H1 (cell line): ENCODE data around the gene CLEC3A. TPM values are rescaled to one million over a fixed set of nuclear protein-coding genes. Genes with fewer than 3 reads are reported as not detected.

ENCODE experiments used
- CTCF ChIA-PET: fragments of 300-600 bp; sonication (Branson Sonifier 250); formaldehyde crosslinking; loops from one replicate; lab custom pipeline; 2021; ENCODE audit not compliant: partially characterized antibody; lab: Charles Lee
- POLR2A ChIA-PET: fragments of 300-600 bp; sonication (Branson Sonifier 250); formaldehyde crosslinking; loops from one replicate; lab custom pipeline; 2021; ENCODE audit warnings: inconsistent platforms; ENCODE audit not compliant: partially characterized antibody; lab: Charles Lee
- DNase-seq, 2 experiments: peaks; one replicate each; pipeline versions ENCODE4 v3.0.0 to v3.0.0-alpha.2; 2010 to 2022; ENCODE audit warnings: low spot score in 2 of 2, low read depth in 1 of 2, mixed read lengths in 1 of 2
- FAIRE-seq: peaks from 2 replicates; lab custom pipeline; 2011; peaks lifted over from hg19 to GRCh38; lab: Jason Lieb, UNC
- H2AFZ ChIP-seq: 2 replicates; pipeline ENCODE4 v1.8.1; 2012; ENCODE audit warnings: low read length, inconsistent platforms
- H2AK5ac ChIP-seq: 2 replicates; pipeline ENCODE4 v1.6.1; 2013; ENCODE audit warnings: low read depth, low read length
- H2BK120ac ChIP-seq: replicated peaks from 2 replicates; pipeline ENCODE3; 2013; ENCODE audit warnings: low read depth, low read length, inconsistent platforms
- H2BK12ac ChIP-seq: 2 replicates; pipeline ENCODE4 v1.6.1; 2013; ENCODE audit warnings: low read depth, low read length
- H2BK15ac ChIP-seq: 2 replicates; pipeline ENCODE4 v1.6.1; 2013; ENCODE audit warnings: low read length
- H2BK20ac ChIP-seq: 2 replicates; pipeline ENCODE4 v1.6.1; 2013; ENCODE audit warnings: low read length
- H2BK5ac ChIP-seq: 2 replicates; pipeline ENCODE4 v1.6.1; 2013; ENCODE audit warnings: low read depth, low read length
- H3K14ac ChIP-seq: 2 replicates; pipeline ENCODE4 v1.6.1; 2013; ENCODE audit warnings: inconsistent platforms; ENCODE audit not compliant: insufficient read length
- H3K18ac ChIP-seq: 2 replicates; pipeline ENCODE4 v1.6.1; 2013; ENCODE audit warnings: low read length; ENCODE audit errors: extremely low read depth
- H3K23ac ChIP-seq: 2 replicates; pipeline ENCODE4 v1.6.1; 2013; ENCODE audit warnings: inconsistent platforms; ENCODE audit not compliant: insufficient read length
- H3K23me2 ChIP-seq: 2 replicates; pipeline ENCODE4 v1.6.1; 2013; ENCODE audit warnings: low read depth, low read length
- H3K27ac ChIP-seq: 2 replicates; pipeline ENCODE4 v1.6.1; 2011; ENCODE audit warnings: low read depth, low read length, inconsistent platforms
- H3K27me3 ChIP-seq, 4 experiments: replicated peaks in 1 of 4; 1 replicate in 1 of 4; 2 replicates in 3 of 4; pipeline versions ENCODE4 v1.6.1 to v1.8.1; 2011 to 2013; ENCODE audit warnings: low read length in 3 of 4, mild to moderate bottlenecking in 3 of 4, inconsistent platforms in 2 of 4, mixed read lengths in 2 of 4, moderate library complexity in 1 of 4; ENCODE audit not compliant: control insufficient read depth in 3 of 4, insufficient read depth in 3 of 4; ENCODE audit errors: extremely low read depth in 1 of 4
- H3K36me3 ChIP-seq, 4 experiments: 2 replicates each; pipeline versions ENCODE4 v1.6.1 to v1.8.1; 2011 to 2013; ENCODE audit warnings: mild to moderate bottlenecking in 4 of 4, low read length in 3 of 4, moderate library complexity in 2 of 4, control low read depth in 1 of 4, inconsistent platforms in 1 of 4; ENCODE audit not compliant: insufficient read depth in 4 of 4, control insufficient read depth in 2 of 4
- H3K4ac ChIP-seq: replicated peaks from 2 replicates; pipeline ENCODE3; 2013; ENCODE audit warnings: low read length, low read depth, mixed read lengths, inconsistent platforms; ENCODE audit not compliant: insufficient read length
- H3K4me1 ChIP-seq, 4 experiments: replicated peaks in 1 of 4; 1 replicate in 1 of 4; 2 replicates in 3 of 4; pipeline versions ENCODE4 v1.6.1 to v1.8.1; 2011 to 2013; ENCODE audit warnings: low read length in 3 of 4, inconsistent platforms in 2 of 4, mixed read lengths in 1 of 4; ENCODE audit not compliant: insufficient read depth in 4 of 4, control insufficient read depth in 3 of 4
- H3K4me2 ChIP-seq, 2 experiments: 2 replicates each; pipeline versions ENCODE4 v1.6.1 to v1.8.1; 2011 to 2013; ENCODE audit warnings: low read depth in 2 of 2, low read length in 2 of 2, control low read depth in 1 of 2, inconsistent platforms in 1 of 2, mild to moderate bottlenecking in 1 of 2; ENCODE audit not compliant: insufficient read depth in 1 of 2
- H3K4me3 ChIP-seq, 4 experiments: fragments of 200-600, 300-600 bp in 1 of 4; sonication (generic), shearing (Covaris generic), sonication (Bioruptor Twin) in 1 of 4; 2 replicates each; pipeline versions ENCODE4 v1.5.1 to v1.8.1; 2011 to 2016; ENCODE audit warnings: low read length in 4 of 4, low read depth in 3 of 4, control low read depth in 2 of 4, inconsistent platforms in 2 of 4, mild to moderate bottlenecking in 2 of 4, mixed read lengths in 1 of 4, moderate library complexity in 1 of 4; ENCODE audit not compliant: insufficient read depth in 2 of 4; ENCODE audit errors: extremely low read depth in 1 of 4
- H3K56ac ChIP-seq: replicated peaks from 2 replicates; pipeline ENCODE3; 2013; ENCODE audit warnings: low read depth, mild to moderate bottlenecking, mixed read lengths, low read length, inconsistent platforms; ENCODE audit not compliant: insufficient read length
- H3K79me1 ChIP-seq: 2 replicates; pipeline ENCODE4 v1.6.1; 2013; ENCODE audit warnings: low read depth, low read length, control low read depth
- H3K79me2 ChIP-seq, 2 experiments: 2 replicates each; pipeline versions ENCODE4 v1.6.1 to v1.8.1; 2012 to 2013; ENCODE audit warnings: low read length in 2 of 2, mild to moderate bottlenecking in 2 of 2, inconsistent platforms in 1 of 2; ENCODE audit not compliant: insufficient read depth in 2 of 2, control insufficient read depth in 1 of 2
- H3K9ac ChIP-seq, 4 experiments: replicated peaks in 1 of 4; 1 replicate in 1 of 4; 2 replicates in 3 of 4; pipeline versions ENCODE4 v1.6.1 to v1.8.1; 2011 to 2013; ENCODE audit warnings: low read depth in 3 of 4, low read length in 3 of 4, control low read depth in 2 of 4, mild to moderate bottlenecking in 2 of 4, moderate library complexity in 2 of 4, inconsistent platforms in 1 of 4; ENCODE audit errors: extremely low read depth in 1 of 4
- H3K9me3 ChIP-seq, 2 experiments: 2 replicates each; pipeline versions ENCODE4 v1.6.1 to v1.8.1; 2012 to 2013; ENCODE audit warnings: mild to moderate bottlenecking in 2 of 2, moderate library complexity in 2 of 2, control low read depth in 1 of 2, inconsistent platforms in 1 of 2, low read depth in 1 of 2, low read length in 1 of 2, mixed read lengths in 1 of 2; ENCODE audit not compliant: insufficient read depth in 2 of 2
- H4K20me1 ChIP-seq, 2 experiments: replicated peaks in 1 of 2; 2 replicates each; pipeline versions ENCODE3 to v1.8.1; 2011 to 2013; ENCODE audit warnings: inconsistent platforms in 2 of 2, low read length in 2 of 2, mild to moderate bottlenecking in 1 of 2; ENCODE audit not compliant: insufficient read depth in 2 of 2, control insufficient read depth in 1 of 2
- H4K5ac ChIP-seq: 2 replicates; pipeline ENCODE4 v1.6.1; 2013; ENCODE audit warnings: low read length, low read depth, mixed read lengths, inconsistent platforms; ENCODE audit not compliant: insufficient read length
- H4K8ac ChIP-seq: 2 replicates; pipeline ENCODE4 v1.8.0; 2013; ENCODE audit warnings: mild to moderate bottlenecking, moderate library complexity, low read length, inconsistent platforms; ENCODE audit not compliant: insufficient read depth; ENCODE audit errors: extremely low read depth
- H4K91ac ChIP-seq: replicated peaks from 2 replicates; pipeline ENCODE3; 2013; ENCODE audit warnings: low read length, mixed read lengths, inconsistent platforms; ENCODE audit not compliant: insufficient read length
- BACH1 ChIP-seq: IDR thresholded peaks from 2 replicates; pipeline ENCODE4 v1.6.1; 2012; ENCODE audit warnings: low read length, improper control_type of control experiment
- BRCA1 ChIP-seq: IDR thresholded peaks from 2 replicates; pipeline ENCODE4 v1.6.1; 2012; ENCODE audit warnings: low read depth, low read length, improper control_type of control experiment
- CHD1 ChIP-seq: IDR thresholded peaks from 2 replicates; pipeline ENCODE4 v1.6.1; 2012; ENCODE audit warnings: low read depth, low read length, improper control_type of control experiment
- EGR1 ChIP-seq: IDR thresholded peaks from 2 replicates; pipeline ENCODE4 v1.6.1; 2011; ENCODE audit warnings: low read depth, low read length, borderline replicate concordance
- EZH2 ChIP-seq: fragments of 200-600 bp; sonication (generic); IDR thresholded peaks from 2 replicates; pipeline ENCODE4 v1.7.1; 2012; ENCODE audit warnings: low read depth, mild to moderate bottlenecking, moderate library complexity, low read length, inconsistent platforms; ENCODE audit not compliant: severe bottlenecking
- FOSL1 ChIP-seq: IDR thresholded peaks from 2 replicates; pipeline ENCODE4 v1.6.1; 2011; ENCODE audit warnings: mild to moderate bottlenecking, low read depth, low read length, moderate library complexity; ENCODE audit not compliant: insufficient read depth
- HDAC6 ChIP-seq: IDR thresholded peaks from one replicate; pipeline ENCODE4 v1.7.1; 2012; ENCODE audit warnings: low read depth, mild to moderate bottlenecking, inconsistent platforms, low read length, moderate library complexity
- KDM1A ChIP-seq: fragments of 200-600, 300-600 bp; sonication (generic); IDR thresholded peaks from 2 replicates; pipeline ENCODE4 v1.7.1; 2016; ENCODE audit warnings: mild to moderate bottlenecking, low read length, borderline replicate concordance
- KDM4A ChIP-seq: IDR thresholded peaks from one replicate; pipeline ENCODE4 v1.7.1; 2012; ENCODE audit warnings: low read depth, mild to moderate bottlenecking, moderate library complexity, low read length, inconsistent platforms; ENCODE audit not compliant: severe bottlenecking
- MAFK ChIP-seq: IDR thresholded peaks from 2 replicates; pipeline ENCODE4 v1.6.1; 2012; ENCODE audit warnings: low read depth, mild to moderate bottlenecking, improper control_type of control experiment, low read length
- NRF1 ChIP-seq: IDR thresholded peaks from 2 replicates; pipeline ENCODE4 v1.6.1; 2011; ENCODE audit warnings: mild to moderate bottlenecking, low read depth, low read length, improper control_type of control experiment
- POLR2A ChIP-seq, 2 experiments: IDR thresholded peaks; 1 replicate in 1 of 2; 2 replicates in 1 of 2; pipeline ENCODE4 v1.6.1; 2011; ENCODE audit warnings: low read depth in 2 of 2, low read length in 2 of 2, mild to moderate bottlenecking in 2 of 2; ENCODE audit errors: control extremely low read depth in 1 of 2
- SIN3A ChIP-seq, 2 experiments: IDR thresholded peaks in 1 of 2; conservative IDR thresholded peaks in 1 of 2; 2 replicates each; pipeline ENCODE4 v1.6.1; 2011 to 2012; ENCODE audit warnings: low read length in 2 of 2, improper control_type of control experiment in 1 of 2, low read depth in 1 of 2, mild to moderate bottlenecking in 1 of 2
- TAF7 ChIP-seq: optimal IDR thresholded peaks from 2 replicates; pipeline ENCODE3; 2011; ENCODE audit warnings: low read depth, mild to moderate bottlenecking, inconsistent platforms, low read length, moderate library complexity, borderline replicate concordance
- TBP ChIP-seq: IDR thresholded peaks from 2 replicates; pipeline ENCODE4 v1.6.1; 2011; ENCODE audit warnings: low read depth, low read length, improper control_type of control experiment
- WGBS, 2 experiments: shearing (Covaris generic) in 1 of 2; methylation state at CpG; one replicate each; pipeline versions ENCODE4 v1.1.6 to v1.1.7; 2013 to 2015; ENCODE audit warnings: low lambda C conversion rate in 2 of 2, mixed read lengths in 2 of 2, inconsistent platforms in 1 of 2, low coverage in 1 of 2, missing lambda C conversion rate in 1 of 2; ENCODE audit not compliant: insufficient replicate concordance in 2 of 2, insufficient coverage in 1 of 2, insufficient read length in 1 of 2; ENCODE audit errors: extremely low coverage in 1 of 2, missing lambda C conversion rate in 1 of 2; 5-methylcytosine and 5-hydroxymethylcytosine counted together
- polyA plus RNA-seq, 7 experiments: library from polyadenylated mRNA; depleted of rRNA in 3 of 7; stranded (reverse) in 5 of 7; unstranded in 2 of 7; fragments of >200 nt in 5 of 7; fragments of 200-250 nt in 2 of 7; gene quantifications; 1 replicate in 5 of 7; 2 replicates in 1 of 7; 4 replicates in 1 of 7; pipeline versions ENCODE4 v1.2.1 to v1.2.3, GENCODE V29; 2011 to 2013; ENCODE audit warnings: missing spikeins in 2 of 7, mixed read lengths in 2 of 7
- total RNA-seq: library from RNA; stranded (reverse); fragmentation: NEBNext Ultra II Directional; extraction: Animal tissue kit (Norgen Biotek cat#: 25700); gene quantifications from 2 replicates; pipeline ENCODE4 v1.2.1, GENCODE V29; 2021

Gene CLEC3A
- total and polyA plus RNA-seq, 2 of the 8 experiments (the other 6 are each of a cell fraction or from before 2014, with no cell fraction given), result not detected

DNA sequence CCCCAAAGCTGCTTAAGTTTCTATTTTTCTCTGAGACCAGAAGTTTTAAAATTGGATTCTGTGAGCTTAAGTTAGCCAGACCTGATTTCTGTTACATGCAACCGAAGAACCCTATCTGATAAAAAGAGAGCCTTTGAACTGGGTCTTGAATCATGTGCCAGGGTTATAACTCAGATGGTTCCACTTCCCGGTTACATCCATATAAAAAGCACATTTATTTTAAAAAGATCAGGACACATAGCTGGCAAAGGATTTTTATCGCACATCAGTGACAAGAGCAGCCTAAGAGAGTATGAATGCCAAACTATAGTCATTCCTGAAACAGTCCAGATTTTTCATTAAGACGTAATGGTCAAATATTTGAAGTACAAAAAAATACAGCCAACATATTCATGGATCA is 32.5 kb upstream of the CLEC3A start:
- H3K79me1 ChIP-seq, result no peaks in the 10 kb centered on the region
- FAIRE-seq, result no peak
- CTCF ChIA-PET, result interaction anchor here (0.9 to 1.8 kb wide), 4 partner anchors 10 to 23 kb away, joined by 3 to 5 read pairs (median 4); no protein-coding TSS in a partner anchor

More for the DNA sequence above, 32.5 kb upstream of the CLEC3A start:
- no peak overlapping the region for H3K9ac ChIP-seq
- H3K4me2 ChIP-seq, result no peak overlapping the region
- H4K20me1 ChIP-seq, result no peaks in the 10 kb centered on the region
- H3K56ac ChIP-seq, result no peak overlapping the region
- no peaks in the 10 kb centered on the region for H3K27me3 ChIP-seq
- no peak for DNase-seq
- no peak overlapping the region for H2AK5ac ChIP-seq
- TF ChIP-seq NRF1, result no peak
- TF ChIP-seq EZH2, result no peak
- no peak for TF ChIP-seq EGR1
- no peak for TF ChIP-seq FOSL1
- no peak for TF ChIP-seq HDAC6
- TF ChIP-seq KDM1A, result no peak
- no peak for TF ChIP-seq TBP
- no peak for TF ChIP-seq CHD1
- TF ChIP-seq POLR2A (IDR thresholded peaks at IDR 0.05; ENCODE audit: control extremely low read depth in 1 of 2, low read depth in 2 of 2, low read length in 2 of 2), result no peak
- no peak for TF ChIP-seq BACH1
- no peak for TF ChIP-seq KDM4A
- TF ChIP-seq BRCA1, result no peak
- no peak for TF ChIP-seq TAF7
- no peak for TF ChIP-seq SIN3A (conservative IDR thresholded peaks at IDR 0.05 in 1 of 2, IDR thresholded peaks at IDR 0.05 in 1 of 2; ENCODE audit: low read depth in 1 of 2, low read length in 2 of 2)
- no peak for TF ChIP-seq MAFK
- H3K18ac ChIP-seq, result no peak overlapping the region
- H2BK15ac ChIP-seq, result no peak overlapping the region
- no peak overlapping the region for H3K27ac ChIP-seq
- H3K36me3 ChIP-seq, result no peaks in the 10 kb centered on the region; a peak in 1 of 8 replicates
- no peak overlapping the region for H3K4ac ChIP-seq
- H3K79me2 ChIP-seq, result no peaks in the 10 kb centered on the region
- H4K91ac ChIP-seq, result no peak overlapping the region
- H3K23ac ChIP-seq, result no peak overlapping the region
- H3K14ac ChIP-seq, result no peak overlapping the region
- no peak overlapping the region for H4K8ac ChIP-seq
- H3K23me2 ChIP-seq, result no peaks in the 10 kb centered on the region
- POLR2A ChIA-PET, result no interaction called here
- no peak overlapping the region; the same call in 1 of the 2 replicates for H2BK5ac ChIP-seq
- H2BK12ac ChIP-seq, result no peak overlapping the region
- 84% methylated on average over 4 of the region's 4 CpGs; no CpG with 5 or more reads in 1 of the 2 experiments for WGBS, 2 experiments
- H4K5ac ChIP-seq, result no peak overlapping the region
- peak overlapping the region; percentile 92 for H2BK120ac ChIP-seq
- H3K9me3 ChIP-seq, result no peaks in the 10 kb centered on the region
- H3K4me1 ChIP-seq, result peaks cover 4 to 22% (median 15%) of the 10 kb centered on the region in 4 experiments; a peak in 6 of 7 replicates
- no peak overlapping the region for H3K4me3 ChIP-seq
- no peak overlapping the region; the same call in 1 of the 2 replicates for H2BK20ac ChIP-seq
- H2AFZ ChIP-seq, result no peak overlapping the region
